Astrocyte (in vitro differentiated cells and primary cell): ENCODE measurements around the gene STMND1.

Experiments
- CTCF ChIP-seq: IDR thresholded peaks from 2 replicates; pipeline ENCODE4 v1.5.1; 2011; ENCODE audit warnings: low read depth, mild to moderate bottlenecking, inconsistent platforms, low read length, moderate library complexity; ENCODE audit not compliant: insufficient read depth
- EZH2 ChIP-seq: IDR thresholded peaks from 2 replicates; pipeline ENCODE4 v1.6.1; 2012; ENCODE audit warnings: mild to moderate bottlenecking, low read length, inconsistent platforms; ENCODE audit not compliant: insufficient read depth

- no peak for TF ChIP-seq CTCF
- TF ChIP-seq EZH2, result no peak
Measured at GRCh38 chr6:17144016-17144415, 42.2 kb downstream of the STMND1 start.
